PC-9 (cell line): ENCODE data around the gene CLDN9. TPM values are rescaled to one million over a fixed set of nuclear protein-coding genes. Genes with fewer than 3 reads are reported as not detected.

Experiments
- BruUV-seq: library from RNA; stranded (reverse); fragments of 400-500 nt; replicated peaks from 2 replicates; lab custom pipeline; 2021; lab: Mats Ljungman, UMichigan
- CTCF ChIA-PET: fragments of 300-600 bp; sonication (Branson Sonifier 250); formaldehyde crosslinking; loops from one replicate; lab custom pipeline; 2022; ENCODE audit warnings: antibody characterized with exemption; lab: Charles Lee
- POLR2A ChIA-PET: fragments of 300-600 bp; sonication (Branson Sonifier 250); formaldehyde crosslinking; loops from one replicate; lab custom pipeline; 2022; ENCODE audit warnings: antibody characterized with exemption; ENCODE audit not compliant: unreplicated experiment; lab: Charles Lee
- DNase-seq, 2 experiments: peaks; one replicate each; pipeline versions ENCODE4 v3.0.0 to v3.0.0-alpha.2; 2015 to 2022; ENCODE audit warnings: mixed read lengths in 1 of 2
- H2AFZ ChIP-seq: fragments of 200-600 bp; sonication (generic); 2 replicates; pipeline ENCODE4 v1.8.1; 2017; ENCODE audit warnings: antibody characterized with exemption
- H3F3A ChIP-seq: fragments of 200-600 bp; sonication (generic); 2 replicates; pipeline ENCODE4 v1.8.1; 2017; ENCODE audit warnings: antibody characterized with exemption, mild to moderate bottlenecking, low read depth; ENCODE audit not compliant: insufficient read depth
- H3K27ac ChIP-seq: fragments of 200-600 bp; sonication (generic); 2 replicates; pipeline ENCODE4 v1.6.1; 2016; ENCODE audit warnings: mixed run types
- H3K27me3 ChIP-seq: fragments of 200-600 bp; sonication (generic); 2 replicates; pipeline ENCODE4 v1.6.1; 2016; ENCODE audit warnings: low read depth, mixed run types; ENCODE audit not compliant: insufficient read depth
- H3K36me3 ChIP-seq: fragments of 200-600 bp; sonication (generic); 2 replicates; pipeline ENCODE4 v1.6.1; 2016; ENCODE audit warnings: low read depth, mixed run types
- H3K4me1 ChIP-seq: fragments of 200-600 bp; sonication (generic); replicated peaks from 2 replicates; pipeline ENCODE4 v1.6.1; 2016; ENCODE audit warnings: mixed run types; ENCODE audit not compliant: insufficient read depth
- H3K4me2 ChIP-seq: fragments of 200-600 bp; sonication (generic); 2 replicates; pipeline ENCODE4 v1.6.1; 2017; ENCODE audit warnings: mixed run types
- H3K4me3 ChIP-seq: fragments of 200-600 bp; sonication (generic); 2 replicates; pipeline ENCODE4 v1.6.1; 2016; ENCODE audit warnings: mixed run types
- H3K79me2 ChIP-seq: fragments of 200-600 bp; sonication (generic); 2 replicates; pipeline ENCODE4 v1.6.1; 2017; ENCODE audit warnings: low read depth, mixed run types
- H3K9me2 ChIP-seq: fragments of 200-600 bp; sonication (generic); 2 replicates; pipeline ENCODE4 v1.8.1; 2017; ENCODE audit warnings: mild to moderate bottlenecking; ENCODE audit not compliant: insufficient read depth
- H3K9me3 ChIP-seq: fragments of 200-600 bp; sonication (generic); 2 replicates; pipeline ENCODE4 v1.8.1; 2016; ENCODE audit warnings: low read depth; ENCODE audit not compliant: insufficient read depth
- H4K20me1 ChIP-seq: fragments of 200-600 bp; sonication (generic); 2 replicates; pipeline ENCODE4 v1.8.1; 2017; ENCODE audit not compliant: insufficient read depth
- CTCF ChIP-seq: fragments of 200-600 bp; sonication (generic); conservative IDR thresholded peaks from 2 replicates; pipeline ENCODE4 v1.6.1; 2017; ENCODE audit warnings: mixed run types, antibody characterized with exemption, mild to moderate bottlenecking, moderate library complexity
- EZH2 ChIP-seq: fragments of 200-600 bp; sonication (generic); IDR thresholded peaks from 2 replicates; pipeline ENCODE4 v1.8.0; 2017; ENCODE audit warnings: antibody characterized with exemption, low read depth
- intact Hi-C: fragments of 100-400 bp; cut with micrococcal nuclease; formaldehyde crosslinking; loops from one replicate; pipeline ENCODE4 v1.10.0; 2022; ENCODE audit not compliant: unreplicated experiment
- total RNA-seq: library from RNA; stranded (reverse); gene quantifications from 2 replicates; pipeline ENCODE4 v1.2.3, GENCODE V29; 2021

Gene CLDN9
- total RNA-seq, 1 experiment from 2014 or later: 16.4 TPM

GRCh38 chr16:3062553-3062952, 49.8 kb downstream of the CLDN9 start:
- no peak for TF ChIP-seq EZH2
- no peak for TF ChIP-seq CTCF
- no peaks in the 10 kb centered on the region for H3K79me2 ChIP-seq
- no peaks in the 10 kb centered on the region for H3K27me3 ChIP-seq
- no peak overlapping the region for H3K4me3 ChIP-seq
- H3K4me2 ChIP-seq: no peak overlapping the region
- H4K20me1 ChIP-seq: no peaks in the 10 kb centered on the region
- H3F3A ChIP-seq: no peaks in the 10 kb centered on the region
- CTCF ChIA-PET: no interaction called here
- H3K36me3 ChIP-seq: no peaks in the 10 kb centered on the region
- DNase-seq: no peak
- no peaks in the 10 kb centered on the region for H3K9me3 ChIP-seq
- no peaks in the 10 kb centered on the region for H3K9me2 ChIP-seq
- intact Hi-C loops: no loop called here
- BruUV-seq: no TSS peak
- peaks cover 11% of the 10 kb centered on the region for H3K4me1 ChIP-seq
- H2AFZ ChIP-seq: no peak overlapping the region
- POLR2A ChIA-PET: no interaction called here
- no peak overlapping the region for H3K27ac ChIP-seq

GRCh38 chr16:3063625-3064386, 51.1 kb downstream of the CLDN9 start:
- H3F3A ChIP-seq: no peaks in the 10 kb centered on the region
- TF ChIP-seq CTCF: no peak
- no peak for TF ChIP-seq EZH2
- H3K4me1 ChIP-seq: peaks cover 17% of the 10 kb centered on the region
- no TSS peak for BruUV-seq
- intact Hi-C loops: no loop called here
- no peak overlapping the region for H3K4me2 ChIP-seq
- no peak overlapping the region for H3K4me3 ChIP-seq
- no peaks in the 10 kb centered on the region for H3K9me2 ChIP-seq
- ChIA-PET CTCF (no interaction called here), POLR2A (no interaction called here)
- DNase-seq: no peak
- H3K36me3 ChIP-seq: no peaks in the 10 kb centered on the region
- no peak overlapping the region for H3K27ac ChIP-seq
- no peaks in the 10 kb centered on the region for H4K20me1 ChIP-seq
- no peaks in the 10 kb centered on the region for H3K79me2 ChIP-seq
- H2AFZ ChIP-seq: no peak overlapping the region
- no peaks in the 10 kb centered on the region for H3K27me3 ChIP-seq
- H3K9me3 ChIP-seq: no peaks in the 10 kb centered on the region

Other genes starting within 250 kb of the CLDN9 start
- gene ELOB, start 235.6 kb upstream of the CLDN9 start, total RNA-seq: 259 and 401 TPM in 2 replicates
- 0.23 and 0.33 TPM in 2 replicates for gene PRSS33, start 225.4 kb upstream of the CLDN9 start, total RNA-seq
- gene PRSS41, start 214.5 kb upstream of the CLDN9 start, total RNA-seq: not detected in 2 replicates
- gene PRSS21, start 195.7 kb upstream of the CLDN9 start, total RNA-seq: 61.2 and 77.4 TPM in 2 replicates
- 19.9 and 23.4 TPM in 2 replicates for gene ZG16B, start 182.6 kb upstream of the CLDN9 start, total RNA-seq
- gene PRSS22, start 154.8 kb upstream of the CLDN9 start, total RNA-seq: 98.2 and 99.7 TPM in 2 replicates
- gene FLYWCH2, start 129.7 kb upstream of the CLDN9 start, total RNA-seq: 41.5 and 50.1 TPM in 2 replicates
- 79.9 and 84.8 TPM in 2 replicates for gene FLYWCH1, start 101.0 kb upstream of the CLDN9 start, total RNA-seq
- 8.4 and 16.2 TPM in 2 replicates for gene KREMEN2, start 48.6 kb upstream of the CLDN9 start, total RNA-seq
- gene PAQR4, start 43.6 kb upstream of the CLDN9 start, total RNA-seq: 33.6 and 40.7 TPM in 2 replicates
- gene PKMYT1, start 32.5 kb upstream of the CLDN9 start, total RNA-seq: 105 and 112 TPM in 2 replicates
- 0.26 and 0.38 TPM in 2 replicates for gene CLDN6, start 5.3 kb downstream of the CLDN9 start, total RNA-seq
- 226 and 242 TPM in 2 replicates for gene TNFRSF12A, start 7.4 kb downstream of the CLDN9 start, total RNA-seq
- gene HCFC1R1, start 11.0 kb downstream of the CLDN9 start, total RNA-seq: 118 and 186 TPM in 2 replicates
- 69.9 and 109 TPM in 2 replicates for gene THOC6, start 11.1 kb downstream of the CLDN9 start, total RNA-seq
- gene BICDL2, start 24.0 kb downstream of the CLDN9 start, total RNA-seq: 57.9 and 68.7 TPM in 2 replicates
- 0.28 and 0.83 TPM in 2 replicates for gene MMP25, start 33.6 kb downstream of the CLDN9 start, total RNA-seq
- gene IL32, start 52.7 kb downstream of the CLDN9 start, total RNA-seq: 1.5 and 2.2 TPM in 2 replicates
- gene ZSCAN10, start 86.4 kb downstream of the CLDN9 start, total RNA-seq: 0.23 TPM in 1 of 2 replicates, not detected in the other
- 17.4 and 18.0 TPM in 2 replicates for gene ZNF205, start 99.7 kb downstream of the CLDN9 start, total RNA-seq
- gene ZNF213, start 122.1 kb downstream of the CLDN9 start, total RNA-seq: 15.9 and 17.7 TPM in 2 replicates
- gene OR1F1, start 175.3 kb downstream of the CLDN9 start, total RNA-seq: 1.2 and 1.4 TPM in 2 replicates
- gene ZNF200, start 222.2 kb downstream of the CLDN9 start, total RNA-seq: 12.1 and 13.2 TPM in 2 replicates
- gene MEFV, start 243.7 kb downstream of the CLDN9 start, total RNA-seq: not detected in 2 replicates